ENCODE data around the gene NEXN. TPM values are rescaled to one million over a fixed set of nuclear protein-coding genes. Genes with fewer than 3 reads are reported as not detected.
"Not testable (repeated sequence)": the region's sequence is repeated elsewhere in the genome, so short reads cannot be mapped to it uniquely, and the experiment has no call there.

NEXN gene
- total RNA-seq, 1 donor from 2014 or later, result 0.73 TPM

- Mint-ChIP-seq H3K9me3 (no peaks in the 10 kb centered on the region), H3K27me3 (no peaks in the 10 kb centered on the region), H3K27ac (no peak overlapping the region), H3K36me3 (ENCODE audit: low read depth) (no peaks in the 10 kb centered on the region), H3K4me1 (no peaks in the 10 kb centered on the region), H3K4me3 (no peak overlapping the region)
- DNase-seq (no peak), ATAC-seq (ENCODE audit: low read depth) (no peak)
- intact Hi-C loops (cut with micrococcal nuclease), result loop anchor here (2.0 to 10.0 kb wide), 3 partner anchors 754 to 1906 kb away; no protein-coding TSS in a partner anchor
- ChIA-PET POLR2A (no interaction called here), CTCF (interaction anchor here (1.4 kb wide), 1 partner anchor 76 kb away, joined by 5 read pairs; no protein-coding TSS in a partner anchor)
- no peak for TF ChIP-seq CTCF (IDR thresholded peaks at IDR 0.05)
These were observed 12.4 kb downstream of the NEXN start for GRCh38 chr1:77900687-77901293.

GRCh38 chr1:77905603-77906002, 17.2 kb downstream of the NEXN start:
- POLR2A ChIA-PET, result no interaction called here
- H3K27me3 Mint-ChIP-seq, result peaks cover 2% of the 10 kb centered on the region
- H3K27ac Mint-ChIP-seq, result no peak overlapping the region
- no peak for ATAC-seq (ENCODE audit: low read depth)
- no peak overlapping the region for H3K4me3 Mint-ChIP-seq
- CTCF ChIA-PET, result no interaction called here
- no peaks in the 10 kb centered on the region for H3K4me1 Mint-ChIP-seq
- TF ChIP-seq CTCF (IDR thresholded peaks at IDR 0.05), result no peak
- intact Hi-C loops (cut with micrococcal nuclease), result loop anchor here (10.0 kb wide), 1 partner anchor 1911 kb away; no protein-coding TSS in a partner anchor
- H3K9me3 Mint-ChIP-seq, result no peaks in the 10 kb centered on the region
- H3K36me3 Mint-ChIP-seq (ENCODE audit: low read depth), result no peaks in the 10 kb centered on the region
- DNase-seq, result no peak

GRCh38 chr1:77906019-77906545, 17.7 kb downstream of the NEXN start:
- H3K27ac Mint-ChIP-seq, result no peak overlapping the region
- ChIA-PET CTCF (no interaction called here), POLR2A (no interaction called here)
- TF ChIP-seq CTCF (IDR thresholded peaks at IDR 0.05), result no peak
- no peak for ATAC-seq (ENCODE audit: low read depth)
- H3K4me3 Mint-ChIP-seq, result no peak overlapping the region
- no peak for DNase-seq
- intact Hi-C loops (cut with micrococcal nuclease), result loop anchor here (10.0 kb wide), 1 partner anchor 1911 kb away; no protein-coding TSS in a partner anchor
- no peaks in the 10 kb centered on the region for H3K36me3 Mint-ChIP-seq (ENCODE audit: low read depth)
- no peaks in the 10 kb centered on the region for H3K4me1 Mint-ChIP-seq
- no peaks in the 10 kb centered on the region for H3K9me3 Mint-ChIP-seq
- H3K27me3 Mint-ChIP-seq, result peaks cover 2% of the 10 kb centered on the region

GRCh38 chr1:77906624-77907023, 18.2 kb downstream of the NEXN start:
- intact Hi-C loops (cut with micrococcal nuclease), result loop anchor here (10.0 kb wide), 1 partner anchor 1912 kb away; no protein-coding TSS in a partner anchor
- ATAC-seq (ENCODE audit: low read depth) (no peak), DNase-seq (no peak)
- ChIA-PET POLR2A (no interaction called here), CTCF (no interaction called here)
- no peak for TF ChIP-seq CTCF (IDR thresholded peaks at IDR 0.05)
- Mint-ChIP-seq H3K4me3 (no peak overlapping the region), H3K36me3 (ENCODE audit: low read depth) (no peaks in the 10 kb centered on the region), H3K27ac (no peak overlapping the region), H3K9me3 (no peaks in the 10 kb centered on the region), H3K4me1 (no peaks in the 10 kb centered on the region), H3K27me3 (peaks cover 2% of the 10 kb centered on the region)

- H3K4me1 Mint-ChIP-seq, result no peaks in the 10 kb centered on the region
- no peak for DNase-seq
- CTCF ChIA-PET, result no interaction called here
These were observed 21.7 kb downstream of the NEXN start for GRCh38 chr1:77910116-77910515.

GRCh38 chr1:77918918-77919317, 30.5 kb downstream of the NEXN start:
- H3K4me1 Mint-ChIP-seq; H3K27me3 Mint-ChIP-seq; intact Hi-C loops (cut with micrococcal nuclease); H3K36me3 Mint-ChIP-seq (ENCODE audit: low read depth); H3K27ac Mint-ChIP-seq; H3K9me3 Mint-ChIP-seq; H3K4me3 Mint-ChIP-seq; ATAC-seq (ENCODE audit: low read depth); CTCF ChIA-PET; DNase-seq; POLR2A ChIA-PET: not testable (repeated sequence)

More at GRCh38 chr1:77910116-77910515, 21.7 kb downstream of the NEXN start:
- H3K27me3 Mint-ChIP-seq, result peaks cover 2% of the 10 kb centered on the region
- intact Hi-C loops (cut with micrococcal nuclease), result no loop called here
- no peak overlapping the region for H3K4me3 Mint-ChIP-seq
- no peaks in the 10 kb centered on the region for H3K9me3 Mint-ChIP-seq
- H3K36me3 Mint-ChIP-seq (ENCODE audit: low read depth), result no peaks in the 10 kb centered on the region
- no peak overlapping the region for H3K27ac Mint-ChIP-seq
- ATAC-seq (ENCODE audit: low read depth), result no peak
- POLR2A ChIA-PET, result no interaction called here
- TF ChIP-seq CTCF (IDR thresholded peaks at IDR 0.05), result no peak
